GM23338 (cell line): ENCODE results near the gene MYO1D. TPM values are rescaled to one million over a fixed set of nuclear protein-coding genes. Genes with fewer than 3 reads are reported as not detected.

ENCODE experiments used
- ATAC-seq: fragments of 200-7000 bp; cut with Tn5 transposase; 3 replicates; pipeline ENCODE4 v1.9.1; 2020
- DNase-seq: peaks from one replicate; pipeline ENCODE4 v3.0.0-alpha.2; 2015; ENCODE audit warnings: low spot score
- H2AFZ ChIP-seq: fragments of 200-600 bp; sonication (generic); 2 replicates; pipeline ENCODE4 v1.8.0; 2016; ENCODE audit warnings: antibody characterized with exemption, mild to moderate bottlenecking, moderate library complexity
- H3F3A ChIP-seq: fragments of 200-600 bp; sonication (generic); replicated peaks from 2 replicates; pipeline ENCODE4 v1.8.0; 2017; ENCODE audit warnings: antibody characterized with exemption, mixed run types, low read depth
- H3K27ac ChIP-seq: fragments of 200-600 bp; sonication (generic); 2 replicates; pipeline ENCODE4 v1.6.1; 2016; ENCODE audit warnings: low read depth
- H3K27me3 ChIP-seq: fragments of 200-600 bp; sonication (generic); 2 replicates; pipeline ENCODE4 v1.8.0; 2016; ENCODE audit warnings: mild to moderate bottlenecking, mixed run types, moderate library complexity; ENCODE audit not compliant: insufficient read depth
- H3K36me3 ChIP-seq: fragments of 200-600 bp; sonication (generic); 2 replicates; pipeline ENCODE4 v1.8.0; 2016; ENCODE audit warnings: mild to moderate bottlenecking; ENCODE audit not compliant: insufficient read depth
- H3K4me1 ChIP-seq: fragments of 200-600 bp; sonication (generic); 2 replicates; pipeline ENCODE4 v1.8.0; 2016; ENCODE audit warnings: mild to moderate bottlenecking, moderate library complexity; ENCODE audit not compliant: insufficient read depth
- H3K4me2 ChIP-seq: fragments of 200-600 bp; sonication (generic); 2 replicates; pipeline ENCODE4 v1.7.1; 2017; ENCODE audit warnings: mixed run types
- H3K4me3 ChIP-seq: fragments of 200-600 bp; sonication (generic); 2 replicates; pipeline ENCODE4 v1.6.1; 2016; ENCODE audit warnings: mixed run types
- H3K79me2 ChIP-seq: fragments of 200-600 bp; sonication (generic); replicated peaks from 2 replicates; pipeline ENCODE4 v1.8.0; 2017; ENCODE audit warnings: mild to moderate bottlenecking; ENCODE audit not compliant: insufficient read depth
- H3K9me2 ChIP-seq: fragments of 200-600 bp; sonication (generic); 2 replicates; pipeline ENCODE4 v1.8.0; 2017; ENCODE audit not compliant: insufficient read depth
- H4K20me1 ChIP-seq: fragments of 200-600 bp; sonication (generic); replicated peaks from 2 replicates; pipeline ENCODE4 v1.8.0; 2017; ENCODE audit warnings: mild to moderate bottlenecking; ENCODE audit not compliant: insufficient read depth
- H3K27ac Mint-ChIP-seq: 2 replicates; pipeline ENCODE4 v1.8.0; 2020; ENCODE audit warnings: inconsistent platforms, mild to moderate bottlenecking, moderate library complexity, mixed read lengths
- H3K27me3 Mint-ChIP-seq: 3 replicates; pipeline ENCODE4 v1.8.0; 2022; ENCODE audit warnings: low read depth, mild to moderate bottlenecking, moderate library complexity, mixed read lengths, inconsistent platforms; ENCODE audit not compliant: insufficient read depth, poor library complexity
- H3K36me3 Mint-ChIP-seq: 3 replicates; pipeline ENCODE4 v1.8.0; 2021; ENCODE audit warnings: low read depth, mild to moderate bottlenecking, inconsistent platforms, moderate library complexity, mixed read lengths
- H3K4me1 Mint-ChIP-seq: 3 replicates; pipeline ENCODE4 v1.8.0; 2020; ENCODE audit warnings: mild to moderate bottlenecking, inconsistent platforms, mixed read lengths
- H3K4me3 Mint-ChIP-seq: 3 replicates; pipeline ENCODE4 v1.8.0; 2021; ENCODE audit warnings: moderate library complexity, mild to moderate bottlenecking, inconsistent platforms, mixed read lengths
- H3K9me3 Mint-ChIP-seq: 3 replicates; pipeline ENCODE4 v1.8.0; 2020; ENCODE audit warnings: moderate library complexity, mild to moderate bottlenecking, inconsistent platforms, mixed read lengths
- CREB1 ChIP-seq: fragments of 250-450 bp; sonication (Bioruptor Pico); IDR thresholded peaks from 2 replicates; pipeline ENCODE4 v1.5.0; 2020; ENCODE audit warnings: low read depth, mild to moderate bottlenecking, moderate library complexity
- EZH2phosphoT487 ChIP-seq: fragments of 200-600 bp; sonication (generic); IDR thresholded peaks from one replicate; pipeline ENCODE4 v1.8.1; 2018; ENCODE audit warnings: antibody characterized with exemption; ENCODE audit not compliant: unreplicated experiment
- JUNB ChIP-seq: IDR thresholded peaks from one replicate; pipeline ENCODE4 v1.6.1; 2016; ENCODE audit warnings: antibody characterized with exemption; ENCODE audit not compliant: unreplicated experiment
- NANOG ChIP-seq: IDR thresholded peaks from 2 replicates; pipeline ENCODE4 v1.6.1; 2016; ENCODE audit warnings: antibody characterized with exemption, borderline replicate concordance
- REST ChIP-seq: IDR thresholded peaks from one replicate; pipeline ENCODE4 v1.6.1; 2018; ENCODE audit warnings: antibody characterized with exemption; ENCODE audit not compliant: unreplicated experiment
- STAT1 ChIP-seq: IDR thresholded peaks from one replicate; pipeline ENCODE4 v1.6.1; 2016; ENCODE audit warnings: antibody characterized with exemption; ENCODE audit not compliant: unreplicated experiment
- ZNF331 ChIP-seq: fragments of 250-450 bp; sonication (Bioruptor Pico); IDR thresholded peaks from 2 replicates; pipeline ENCODE4 v1.5.0; 2020; ENCODE audit warnings: low read depth, mild to moderate bottlenecking, moderate library complexity
- ZNF462 ChIP-seq: fragments of 250-450 bp; sonication (Bioruptor Pico); IDR thresholded peaks from 2 replicates; pipeline ENCODE4 v1.5.0; 2020; ENCODE audit warnings: mild to moderate bottlenecking, moderate library complexity
- polyA plus RNA-seq: library from polyadenylated mRNA; unstranded; fragments of >200 nt; fragmentation: Nextera tagmentation; extraction: Ambion mirVana; gene quantifications from 2 replicates; pipeline ENCODE4 v1.2.1, GENCODE V29; 2016
- total RNA-seq: library from RNA; depleted of rRNA; stranded (reverse); fragments of >200 nt; shearing (Covaris generic); gene quantifications from 2 replicates; pipeline ENCODE4 v1.2.3, GENCODE V29; 2014
- TF ChIP-seq, protein P1 (sequence below), 2 experiments: fragments of 200-600 bp in 1 of 2; sonication (generic) in 1 of 2; conservative IDR thresholded peaks; 2 replicates each; pipeline versions ENCODE4 v1.5.1 to v1.6.1; 2016 to 2017; ENCODE audit warnings: antibody characterized with exemption in 2 of 2, low read depth in 2 of 2, mild to moderate bottlenecking in 2 of 2, moderate library complexity in 1 of 2
- TF ChIP-seq, protein P2 (sequence below): IDR thresholded peaks from 2 replicates; pipeline ENCODE4 v1.6.1; 2016; ENCODE audit warnings: antibody characterized with exemption

The MYO1D gene
- total and polyA plus RNA-seq, 2 experiments from 2014 or later = 8.6 to 28.6 TPM

- TF ChIP-seq, protein P1, sequence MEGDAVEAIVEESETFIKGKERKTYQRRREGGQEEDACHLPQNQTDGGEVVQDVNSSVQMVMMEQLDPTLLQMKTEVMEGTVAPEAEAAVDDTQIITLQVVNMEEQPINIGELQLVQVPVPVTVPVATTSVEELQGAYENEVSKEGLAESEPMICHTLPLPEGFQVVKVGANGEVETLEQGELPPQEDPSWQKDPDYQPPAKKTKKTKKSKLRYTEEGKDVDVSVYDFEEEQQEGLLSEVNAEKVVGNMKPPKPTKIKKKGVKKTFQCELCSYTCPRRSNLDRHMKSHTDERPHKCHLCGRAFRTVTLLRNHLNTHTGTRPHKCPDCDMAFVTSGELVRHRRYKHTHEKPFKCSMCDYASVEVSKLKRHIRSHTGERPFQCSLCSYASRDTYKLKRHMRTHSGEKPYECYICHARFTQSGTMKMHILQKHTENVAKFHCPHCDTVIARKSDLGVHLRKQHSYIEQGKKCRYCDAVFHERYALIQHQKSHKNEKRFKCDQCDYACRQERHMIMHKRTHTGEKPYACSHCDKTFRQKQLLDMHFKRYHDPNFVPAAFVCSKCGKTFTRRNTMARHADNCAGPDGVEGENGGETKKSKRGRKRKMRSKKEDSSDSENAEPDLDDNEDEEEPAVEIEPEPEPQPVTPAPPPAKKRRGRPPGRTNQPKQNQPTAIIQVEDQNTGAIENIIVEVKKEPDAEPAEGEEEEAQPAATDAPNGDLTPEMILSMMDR (conservative IDR thresholded peaks at IDR 0.05; ENCODE audit: low read depth in 2 of 2) = no peak
- TF ChIP-seq CREB1 (CRISPR knock-in tag) = no peak
- no peak for TF ChIP-seq NANOG
- TF ChIP-seq, protein P2, sequence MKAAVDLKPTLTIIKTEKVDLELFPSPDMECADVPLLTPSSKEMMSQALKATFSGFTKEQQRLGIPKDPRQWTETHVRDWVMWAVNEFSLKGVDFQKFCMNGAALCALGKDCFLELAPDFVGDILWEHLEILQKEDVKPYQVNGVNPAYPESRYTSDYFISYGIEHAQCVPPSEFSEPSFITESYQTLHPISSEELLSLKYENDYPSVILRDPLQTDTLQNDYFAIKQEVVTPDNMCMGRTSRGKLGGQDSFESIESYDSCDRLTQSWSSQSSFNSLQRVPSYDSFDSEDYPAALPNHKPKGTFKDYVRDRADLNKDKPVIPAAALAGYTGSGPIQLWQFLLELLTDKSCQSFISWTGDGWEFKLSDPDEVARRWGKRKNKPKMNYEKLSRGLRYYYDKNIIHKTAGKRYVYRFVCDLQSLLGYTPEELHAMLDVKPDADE = no peak
- TF ChIP-seq EZH2phosphoT487 = no peak
Measured at GRCh38 chr17:32921017-32921416, 44.1 kb upstream of the MYO1D start (continued).

DNA sequence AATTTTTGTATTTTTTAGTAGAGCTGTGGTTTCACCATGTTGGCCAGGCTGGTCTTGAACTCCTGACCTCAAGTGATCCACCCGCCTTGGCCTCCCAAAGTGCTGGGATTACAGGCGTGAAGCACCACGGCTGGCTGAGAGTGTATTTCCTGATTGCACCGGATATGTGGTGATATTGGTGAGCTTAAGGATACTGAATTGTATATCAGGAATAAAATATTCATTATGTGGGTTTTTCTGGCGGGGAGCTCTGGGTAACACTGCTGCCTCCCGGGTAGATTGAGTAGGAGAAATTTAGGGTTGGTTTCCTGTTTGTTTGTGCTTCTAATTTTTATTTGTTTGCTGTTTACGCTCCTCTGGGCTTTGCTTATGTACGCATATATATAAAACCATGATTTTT lies 43.4 kb upstream of the MYO1D start:
- Histone ChIP-seq H3K4me3 (no peak overlapping the region), H4K20me1 (no peaks in the 10 kb centered on the region), H2AFZ (no peak overlapping the region), H3K9me2 (peaks cover 7% of the 10 kb centered on the region; the same call in 1 of the 2 replicates), H3K4me2 (no peak overlapping the region), H3K36me3 (no peaks in the 10 kb centered on the region), H3K27me3 (no peaks in the 10 kb centered on the region), H3F3A (no peaks in the 10 kb centered on the region), H3K27ac (no peak overlapping the region), H3K79me2 (no peaks in the 10 kb centered on the region), H3K4me1 (peaks cover 14% of the 10 kb centered on the region)
- Mint-ChIP-seq H3K27me3 (peaks cover 6% of the 10 kb centered on the region), H3K4me1 (peaks cover 15% of the 10 kb centered on the region), H3K36me3 (peaks cover 6% of the 10 kb centered on the region; the same call in 2 of the 3 replicates), H3K9me3 (peaks cover 17% of the 10 kb centered on the region), H3K27ac (no peak overlapping the region), H3K4me3 (no peak overlapping the region)
- DNase-seq (no peak), ATAC-seq (no peak)
- TF ChIP-seq STAT1 = no peak
- TF ChIP-seq ZNF462 (CRISPR knock-in tag) = no peak
- no peak for TF ChIP-seq ZNF331 (CRISPR knock-in tag)
- no peak for TF ChIP-seq EZH2phosphoT487
- TF ChIP-seq, protein P1 (conservative IDR thresholded peaks at IDR 0.05; ENCODE audit: low read depth in 2 of 2) = no peak
- TF ChIP-seq JUNB = no peak
- TF ChIP-seq REST = no peak
